ENCODE data around the gene ADM2.
A peak's percentile ranks its signal among the peaks of the same experiment; 100 is the strongest.
"Not testable (repeated sequence)": the region's sequence is repeated elsewhere in the genome, so short reads cannot be mapped to it uniquely, and the experiment has no call there.

Gene ADM2, protein sequence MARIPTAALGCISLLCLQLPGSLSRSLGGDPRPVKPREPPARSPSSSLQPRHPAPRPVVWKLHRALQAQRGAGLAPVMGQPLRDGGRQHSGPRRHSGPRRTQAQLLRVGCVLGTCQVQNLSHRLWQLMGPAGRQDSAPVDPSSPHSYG

DNA sequence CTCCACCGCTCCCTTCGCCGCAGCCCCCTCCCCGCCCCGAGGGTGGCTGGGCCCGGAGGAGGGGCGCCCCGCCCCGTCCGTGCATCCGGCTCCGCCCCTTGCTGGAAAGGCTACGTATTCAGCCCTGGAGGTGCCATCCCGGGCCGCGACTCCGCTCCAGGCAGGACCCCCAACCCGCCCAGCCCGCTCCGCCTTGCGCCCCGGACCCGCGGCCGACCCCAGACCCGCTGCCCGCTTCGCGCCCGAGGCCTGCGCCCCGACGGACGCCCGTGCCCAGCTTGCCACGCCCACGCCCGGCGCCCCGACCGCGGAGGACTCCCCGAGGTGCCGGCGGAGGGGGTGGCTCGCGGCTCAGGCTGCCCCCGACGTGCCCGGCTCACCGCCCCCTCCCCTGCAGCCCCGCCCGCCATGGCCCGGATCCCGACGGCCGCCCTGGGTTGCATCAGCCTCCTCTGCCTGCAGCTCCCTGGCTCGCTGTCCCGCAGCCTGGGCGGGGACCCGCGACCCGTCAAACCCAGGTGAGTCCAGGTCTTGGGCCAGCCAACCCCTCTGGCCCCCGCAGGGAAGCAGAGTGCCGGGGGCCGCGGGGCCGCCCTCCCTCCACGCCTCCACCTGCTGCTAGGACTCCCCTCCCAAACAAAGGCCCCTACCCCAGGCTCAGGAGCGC, at the start of gene ADM2:
ADM2 (plus strand) TSS at position 104 of the 667 bp plus-strand sequence; CDS start at position 409, 305 bp downstream.
- peak; percentile 74 for DNase-seq

DNA sequence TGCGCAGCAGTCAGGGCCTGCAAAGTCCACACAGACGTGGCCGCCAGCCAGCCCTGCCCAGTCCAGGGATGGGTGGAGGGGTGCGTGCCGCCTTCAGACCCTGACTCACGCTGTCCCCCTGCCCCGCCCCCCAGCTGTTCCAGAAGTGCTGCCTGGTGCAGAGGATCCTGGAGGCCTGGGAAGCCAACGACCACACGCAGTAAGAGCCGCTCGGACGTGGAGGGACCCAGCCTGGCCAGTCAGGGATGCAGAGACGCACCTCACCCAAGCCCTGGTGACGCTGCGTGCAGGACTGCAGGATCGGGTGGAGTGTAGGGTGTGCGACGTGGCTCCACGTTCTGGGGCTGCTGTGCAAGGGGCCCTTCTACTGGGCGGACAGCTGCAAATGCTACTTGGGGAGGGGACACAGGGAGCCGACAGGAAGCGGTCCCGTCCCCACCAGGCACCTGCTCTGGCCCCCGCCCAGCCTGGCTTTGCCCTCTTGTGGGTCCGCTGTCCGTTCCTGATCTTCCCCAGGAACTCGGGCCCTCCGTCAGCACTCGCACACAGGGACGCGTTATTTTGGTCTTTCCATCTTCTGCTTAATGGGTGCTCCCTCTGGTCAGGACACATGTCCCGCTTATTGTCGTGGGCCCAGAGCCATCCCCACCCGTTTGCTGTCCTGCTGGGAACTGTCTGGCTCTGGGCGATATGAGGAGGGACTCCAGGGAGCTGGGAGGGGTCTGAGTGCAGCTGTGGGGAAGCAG, 49.0 kb upstream of the ADM2 start:
- DNase-seq = no peak

DNA sequence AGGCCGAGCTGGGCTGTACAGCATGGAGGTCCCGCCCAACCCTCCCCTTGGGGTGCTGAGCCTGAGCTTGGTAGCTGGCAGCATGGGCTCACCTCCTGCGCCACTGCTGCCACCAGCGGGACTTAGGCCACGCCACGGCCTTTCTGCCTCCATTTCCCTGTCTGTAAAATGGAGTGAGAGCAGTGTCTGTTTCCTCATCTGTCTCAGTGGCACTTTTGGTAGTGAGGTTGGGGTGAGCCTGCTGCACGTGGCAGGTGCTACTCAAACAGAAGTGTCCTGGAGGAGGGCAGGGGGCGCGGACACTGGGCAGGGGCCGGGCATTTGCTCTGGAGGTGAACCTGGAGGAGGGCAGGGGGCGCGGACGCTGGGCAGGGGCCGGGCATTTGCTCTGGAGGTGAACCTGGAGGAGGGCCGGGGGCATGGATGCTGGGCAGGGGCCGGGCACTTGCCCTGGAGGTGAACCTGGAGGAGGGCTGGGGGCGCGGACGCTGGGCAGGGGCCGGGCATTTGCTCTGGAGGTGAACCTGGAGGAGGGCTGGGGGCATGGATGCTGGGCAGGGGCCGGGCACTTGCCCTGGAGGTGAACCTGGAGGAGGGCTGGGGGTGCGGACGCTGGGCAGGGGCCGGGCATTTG, 48.3 kb upstream of the ADM2 start:
- not testable (repeated sequence) for DNase-seq

DNA sequence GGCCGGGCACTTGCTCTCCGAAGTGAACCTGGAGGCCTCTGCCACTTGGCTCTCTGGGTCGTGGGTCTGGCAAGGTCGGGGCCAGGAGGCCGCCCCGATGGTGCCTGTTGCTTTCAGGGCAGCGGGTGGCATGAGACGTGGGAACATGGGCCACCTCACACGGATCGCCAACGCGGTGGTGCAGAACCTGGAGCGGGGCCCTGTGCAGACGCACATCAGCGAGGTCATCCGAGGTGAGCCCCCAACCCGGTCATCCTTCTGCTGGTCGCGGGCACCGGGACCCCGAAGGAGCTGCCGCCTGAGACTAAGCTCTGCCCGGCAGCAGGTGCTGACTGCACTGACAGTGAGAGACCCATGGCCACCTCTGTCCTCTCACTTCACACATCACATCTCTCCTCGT, 46.5 kb upstream of the ADM2 start:
- no peak for DNase-seq

DNA sequence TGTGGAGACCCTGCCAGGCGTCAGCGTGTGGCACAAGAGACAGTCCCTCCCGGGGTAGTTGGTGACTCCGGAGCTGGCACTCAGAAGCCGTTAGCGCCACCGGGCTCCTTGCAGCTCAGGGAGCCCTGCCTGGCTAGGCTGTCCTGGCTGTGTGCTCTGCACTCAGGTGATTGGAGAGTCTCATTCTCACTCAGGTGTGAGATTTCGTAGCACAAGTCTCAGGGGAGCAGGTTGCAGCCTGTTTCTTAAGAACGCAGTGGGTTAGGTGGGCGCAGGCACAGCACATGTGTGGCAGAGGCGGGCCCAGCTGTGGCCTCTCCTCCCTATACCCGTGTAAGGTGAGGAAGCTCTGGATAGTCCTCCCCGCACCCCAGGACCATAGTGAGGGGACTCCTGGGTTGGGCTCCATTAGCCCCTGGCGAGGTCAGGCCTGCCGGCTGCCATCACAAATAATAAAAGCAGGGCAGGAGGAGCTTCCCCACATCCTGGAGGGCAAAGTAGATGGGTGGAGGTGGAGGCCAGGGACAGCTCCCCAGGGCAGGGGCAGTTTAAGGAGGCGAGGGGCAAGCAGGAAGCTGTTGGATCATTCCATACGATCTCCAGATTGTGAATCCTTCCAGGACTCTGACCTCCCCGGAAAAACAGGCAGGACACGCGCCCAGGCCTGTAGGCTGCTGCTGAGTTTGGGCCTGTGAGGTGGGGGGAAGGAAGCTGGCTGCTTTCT, 45.9 kb upstream of the ADM2 start:
- no peak for DNase-seq

DNA sequence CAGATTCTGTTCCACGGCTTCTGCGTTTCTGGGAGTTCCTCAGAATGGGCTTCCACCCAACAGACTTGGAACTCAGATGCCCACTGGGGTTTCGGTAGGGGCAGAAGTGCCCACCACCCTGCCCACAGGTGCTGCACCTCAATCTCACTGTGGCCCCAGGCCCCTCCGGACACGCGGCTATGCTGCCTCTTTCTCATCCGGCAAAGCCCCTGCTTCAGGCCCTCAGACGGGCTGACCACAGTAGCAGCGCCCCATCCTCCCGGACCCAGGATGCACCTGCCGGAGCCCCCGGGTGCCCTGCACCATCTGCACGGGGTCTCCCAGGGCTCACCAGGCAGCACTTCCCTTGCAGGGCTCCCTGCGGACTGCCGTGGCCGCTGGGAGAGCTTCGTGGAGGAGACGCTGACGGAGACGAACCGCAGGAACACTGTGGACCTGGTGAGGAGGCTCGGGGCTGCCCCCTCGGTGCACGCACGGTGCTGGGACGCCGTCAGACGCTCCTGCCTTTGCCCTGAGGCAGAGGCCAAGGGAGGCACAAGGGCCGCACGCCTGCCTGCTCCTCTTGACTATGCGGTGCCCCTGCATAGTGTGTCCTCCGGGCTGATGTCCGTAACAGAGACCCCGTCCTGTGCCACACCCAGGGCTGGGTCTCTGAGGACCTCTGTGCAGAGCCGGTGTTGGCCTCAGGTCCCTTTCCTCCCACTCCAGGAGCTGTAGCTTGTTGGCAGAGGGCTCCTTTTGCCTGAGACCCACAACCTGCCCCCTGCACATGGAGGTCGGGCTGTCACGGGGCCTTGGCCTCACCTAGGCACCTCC, 45.1 kb upstream of the ADM2 start:
- no peak for DNase-seq

DNA sequence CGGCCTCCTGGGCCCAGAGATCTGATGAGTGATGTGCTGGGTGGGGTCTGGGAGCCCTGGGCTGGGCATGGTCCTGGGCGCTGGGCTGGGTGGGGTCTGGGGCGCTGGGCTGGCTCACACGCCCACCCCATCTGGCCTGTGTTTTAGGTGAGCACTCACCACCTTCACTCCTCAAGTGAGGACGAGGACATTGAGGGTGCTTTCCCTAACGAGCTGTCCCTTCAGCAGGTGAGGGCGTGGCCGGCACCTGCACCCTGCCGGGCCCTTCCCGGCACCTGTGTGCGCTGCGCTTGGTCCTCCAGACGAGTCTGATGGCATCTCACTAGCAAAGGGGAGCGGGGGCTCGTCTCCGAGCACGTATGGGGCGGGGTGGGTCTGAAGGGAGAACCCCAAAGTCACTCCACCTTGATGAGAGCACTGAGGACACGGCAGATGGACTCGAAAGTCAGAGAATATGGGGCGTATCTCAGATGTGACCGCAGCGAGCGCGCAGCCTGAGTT, 44.5 kb upstream of the ADM2 start:
- no peak for DNase-seq

DNA sequence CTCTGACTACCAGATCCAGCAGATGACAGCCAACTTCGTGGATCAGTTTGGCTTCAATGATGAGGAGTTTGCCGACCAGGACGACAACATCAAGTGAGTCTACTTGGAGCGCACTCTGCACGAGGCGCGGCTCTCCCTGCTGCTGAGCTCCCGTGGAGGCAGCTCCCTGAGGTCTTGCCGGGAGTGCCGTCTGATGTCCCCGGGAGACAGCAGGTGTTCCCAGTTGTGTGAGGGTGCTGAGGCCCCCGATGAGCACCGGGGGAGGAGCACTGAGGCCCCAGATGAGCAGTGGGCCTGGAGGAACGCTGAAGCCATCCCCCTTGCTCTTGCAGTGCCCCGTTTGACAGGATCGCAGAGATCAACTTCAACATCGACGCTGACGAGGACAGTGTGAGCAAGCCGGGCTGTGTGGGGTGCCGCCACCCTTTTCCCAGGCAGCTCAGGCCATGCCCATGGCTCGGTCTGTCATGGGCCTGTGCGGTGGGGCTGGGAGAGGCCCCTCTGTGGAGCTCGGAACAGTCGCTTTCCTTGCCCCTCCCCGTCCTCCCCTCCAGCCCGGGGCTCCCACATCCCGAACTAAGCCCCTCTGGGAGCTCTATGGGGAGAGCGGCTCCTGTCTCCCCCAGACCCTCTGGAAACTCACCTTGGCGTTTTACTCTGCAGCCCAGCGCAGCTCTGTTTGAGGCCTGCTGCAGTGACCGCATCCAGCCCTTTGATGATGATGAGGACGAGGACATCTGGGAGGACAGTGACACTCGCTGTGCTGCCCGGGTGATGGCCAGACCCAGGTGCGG, 43.6 kb upstream of the ADM2 start:
- DNase-seq = no peak

DNA sequence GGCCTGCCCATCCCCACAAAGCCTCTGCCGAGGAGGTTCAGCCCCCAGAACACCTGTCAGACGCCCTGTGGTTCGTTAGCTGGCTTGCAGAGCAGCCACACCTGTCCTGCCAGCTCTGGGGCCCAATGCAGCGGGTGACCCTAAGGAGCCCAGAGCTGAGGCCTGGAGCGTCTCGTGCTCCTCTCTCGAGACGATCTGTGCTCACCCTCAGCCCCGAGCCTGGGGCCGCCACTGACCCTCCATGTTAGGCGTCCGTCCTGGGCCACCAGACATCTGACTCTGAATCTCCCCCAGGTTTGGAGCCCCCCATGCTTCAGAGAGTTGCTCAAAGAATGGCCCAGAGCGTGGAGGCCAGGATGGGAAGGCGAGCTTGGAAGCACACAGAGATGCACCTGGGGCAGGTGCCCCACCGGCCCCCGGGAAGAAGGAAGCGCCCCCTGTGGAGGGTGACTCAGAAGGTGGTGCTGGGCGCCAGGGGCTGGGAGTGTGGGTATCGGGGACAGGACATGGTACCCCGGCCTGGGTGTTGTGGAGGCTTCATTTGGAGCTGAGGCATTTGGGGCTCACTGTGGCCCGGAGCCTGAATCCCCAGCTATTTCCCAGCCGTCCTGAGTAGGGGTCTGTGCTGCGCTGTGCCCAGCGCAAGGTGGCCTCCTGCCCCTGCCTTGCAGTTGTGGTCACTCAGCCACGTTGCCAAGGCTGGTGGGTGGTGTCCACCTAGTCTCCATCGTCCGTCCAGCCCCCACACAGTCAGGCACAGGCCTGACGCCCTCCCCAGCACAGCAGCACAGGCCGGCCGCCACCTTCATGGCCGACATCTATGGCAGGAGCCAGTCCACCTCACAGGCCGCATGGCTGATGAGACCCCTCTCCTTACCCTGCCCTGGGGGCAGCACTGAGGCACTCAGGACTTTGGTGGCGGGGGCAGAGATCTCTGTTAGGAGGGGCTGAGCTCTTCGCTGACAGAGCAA, 42.8 kb upstream of the ADM2 start:
- no peak for DNase-seq

DNA sequence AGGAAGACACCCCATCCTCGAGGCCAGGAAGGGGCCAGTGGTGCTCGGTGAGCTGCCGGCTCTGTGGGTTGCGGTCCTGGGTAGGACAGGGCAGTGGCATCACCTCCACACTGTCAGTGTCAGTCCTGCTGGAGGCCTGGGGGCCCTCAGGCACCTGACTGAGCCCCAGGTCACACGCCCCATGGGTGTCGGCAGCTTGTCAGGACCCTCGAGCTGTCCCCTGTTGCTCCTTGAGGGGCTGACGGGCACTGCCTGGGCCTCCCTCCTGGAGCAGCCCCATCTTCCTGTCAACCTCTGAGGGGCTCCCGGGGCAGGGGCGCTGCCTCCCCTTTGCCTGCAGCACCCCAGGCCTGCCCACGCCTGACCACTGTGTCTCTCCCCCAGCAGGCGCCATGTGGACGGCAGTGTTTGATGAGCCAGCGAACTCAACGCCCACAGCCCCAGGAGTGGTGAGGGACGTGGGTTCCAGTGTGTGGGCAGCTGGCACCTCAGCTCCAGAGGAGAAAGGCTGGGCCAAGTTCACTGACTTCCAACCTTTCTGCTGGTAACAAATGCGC, 42.0 kb upstream of the ADM2 start:
- no peak for DNase-seq

DNA sequence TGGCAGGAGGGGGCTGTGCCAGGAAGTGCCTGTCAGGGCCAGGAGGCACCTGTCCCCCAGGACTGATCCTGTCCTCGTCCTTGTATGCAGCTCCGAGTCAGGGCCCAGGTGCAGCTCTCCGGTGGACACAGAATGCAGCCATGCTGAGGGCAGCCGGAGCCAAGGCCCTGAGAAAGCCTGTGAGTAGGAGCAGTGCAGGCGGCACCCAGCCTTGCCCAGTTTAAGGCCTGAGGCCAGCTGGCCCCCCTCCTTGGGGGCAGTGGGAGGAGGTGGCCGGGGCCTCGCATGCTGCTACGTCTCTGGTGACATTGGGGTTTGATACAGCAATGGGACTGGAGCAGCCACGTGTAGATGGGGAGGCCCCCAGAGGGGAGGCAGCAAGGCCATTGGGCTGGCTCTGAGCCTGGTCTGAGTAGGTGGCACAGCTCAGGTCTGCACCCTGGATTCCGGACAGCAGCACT, 41.4 kb upstream of the ADM2 start:
- DNase-seq = no peak

DNA sequence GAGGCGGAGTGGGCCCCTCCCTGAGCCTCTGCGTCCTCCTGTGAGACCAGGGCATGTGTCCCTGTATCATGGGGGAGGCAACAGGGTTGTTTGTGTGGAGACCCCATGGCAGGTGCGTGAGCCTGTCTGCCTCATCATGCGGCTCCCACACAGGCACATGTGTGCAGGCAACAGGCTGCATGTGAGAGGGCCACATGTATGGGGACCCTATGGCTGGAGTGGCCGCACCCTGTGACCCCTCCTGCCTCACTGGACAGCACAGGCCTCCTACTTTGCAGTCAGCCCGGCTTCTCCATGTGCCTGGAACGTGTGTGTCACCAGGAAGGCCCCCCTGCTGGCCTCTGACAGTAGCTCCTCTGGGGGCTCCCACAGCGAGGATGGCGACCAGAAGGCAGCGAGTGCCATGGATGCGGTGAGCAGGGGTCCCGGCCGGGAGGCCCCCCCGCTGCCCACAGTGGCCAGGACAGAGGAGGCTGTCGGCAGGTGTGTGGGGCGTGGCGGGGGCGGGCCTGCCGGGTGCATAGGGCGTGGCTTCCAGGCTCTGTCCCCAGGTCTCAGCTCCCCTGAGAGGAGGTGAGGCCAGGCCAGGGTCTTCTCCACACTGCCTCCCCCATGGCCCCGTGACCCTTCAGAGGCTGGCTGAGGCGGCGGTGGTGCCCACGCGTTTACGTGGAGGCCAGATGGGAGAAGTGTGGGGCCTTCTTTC, 40.6 kb upstream of the ADM2 start:
- DNase-seq = no peak

DNA sequence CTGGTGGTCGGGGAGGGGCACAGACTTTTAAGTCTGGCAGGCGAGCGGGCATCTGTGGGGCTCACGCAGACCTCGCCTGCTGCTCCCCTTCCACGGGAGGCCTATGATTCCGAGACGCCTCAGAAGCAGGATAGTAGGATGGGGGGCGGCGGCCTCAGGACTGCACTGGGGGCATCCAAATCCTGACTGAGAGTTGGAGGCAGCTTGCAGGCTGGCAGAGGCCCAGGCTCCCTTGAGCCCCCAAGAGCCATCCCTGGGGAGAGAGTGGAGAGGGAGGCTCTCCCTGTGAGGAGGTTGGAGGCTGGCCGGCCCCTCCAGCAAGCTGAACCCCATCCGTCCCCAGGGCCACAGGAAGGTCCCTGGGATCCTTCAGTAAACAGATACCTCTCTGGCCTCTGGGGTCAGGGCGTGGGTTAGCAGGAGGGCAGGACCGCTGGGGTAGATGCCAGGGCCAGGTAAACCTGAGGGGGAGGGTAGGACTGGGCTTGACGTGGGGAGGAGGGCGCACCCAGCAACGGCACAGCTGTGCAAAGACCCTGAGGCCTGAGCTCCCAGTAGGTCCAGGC, 39.8 kb upstream of the ADM2 start:
- DNase-seq = no peak

DNA sequence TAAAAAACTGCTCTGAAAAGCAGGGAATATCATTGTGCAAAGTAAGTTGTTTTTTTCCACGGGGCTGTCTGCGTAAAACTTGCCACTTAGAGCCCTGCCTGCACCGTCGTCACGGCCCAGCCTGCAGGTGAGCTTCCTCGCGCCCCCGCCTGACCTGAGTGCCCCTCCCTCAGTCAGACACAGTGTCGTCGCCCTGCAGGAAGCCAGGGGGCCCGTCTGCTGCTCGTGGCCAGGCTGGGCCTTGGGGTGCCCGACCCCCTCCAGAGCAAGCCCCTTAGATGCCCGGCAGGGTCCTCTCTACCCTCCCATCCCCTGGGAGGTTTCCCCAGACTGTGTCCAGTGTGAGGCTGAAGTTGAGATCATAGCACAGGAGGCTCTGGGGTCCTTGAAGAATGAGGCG, 38.1 kb upstream of the ADM2 start:
- no peak for DNase-seq

DNA sequence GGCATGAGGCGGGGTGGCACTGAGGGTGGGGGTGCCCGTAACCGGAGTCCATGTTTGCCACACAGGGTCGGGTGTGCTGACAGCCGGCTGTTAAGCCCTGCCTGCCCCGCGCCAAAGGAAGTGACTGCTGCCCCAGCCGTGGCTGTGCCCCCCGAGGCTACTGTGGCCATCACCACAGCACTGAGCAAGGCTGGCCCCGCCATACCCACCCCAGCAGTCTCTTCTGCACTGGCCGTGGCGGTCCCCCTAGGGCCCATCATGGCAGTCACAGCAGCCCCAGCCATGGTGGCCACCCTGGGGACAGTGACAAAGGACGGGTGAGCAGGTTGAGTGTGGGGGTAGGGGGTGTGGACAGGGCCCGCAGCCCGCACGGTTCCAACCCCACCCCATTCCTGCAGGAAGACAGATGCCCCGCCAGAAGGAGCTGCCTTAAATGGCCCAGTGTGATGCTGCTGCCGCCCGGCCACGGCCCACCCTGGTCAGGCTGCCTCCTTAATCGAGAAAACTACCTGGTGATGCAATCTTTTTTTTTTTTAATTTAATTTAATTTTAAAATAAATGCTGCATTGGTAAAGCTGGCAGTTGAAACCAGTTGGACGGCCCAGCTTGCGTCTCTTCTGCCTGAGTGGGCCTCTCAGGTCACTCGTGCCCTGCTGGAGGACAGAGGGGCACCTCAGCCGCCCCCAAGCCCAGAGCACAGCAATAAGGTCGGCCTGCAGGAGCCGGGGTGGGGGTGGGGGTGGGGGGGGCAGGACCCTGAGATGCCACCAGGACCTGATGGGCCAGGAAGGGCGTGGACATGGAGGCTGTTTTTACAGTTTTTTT, 37.3 kb upstream of the ADM2 start:
- no peak for DNase-seq

DNA sequence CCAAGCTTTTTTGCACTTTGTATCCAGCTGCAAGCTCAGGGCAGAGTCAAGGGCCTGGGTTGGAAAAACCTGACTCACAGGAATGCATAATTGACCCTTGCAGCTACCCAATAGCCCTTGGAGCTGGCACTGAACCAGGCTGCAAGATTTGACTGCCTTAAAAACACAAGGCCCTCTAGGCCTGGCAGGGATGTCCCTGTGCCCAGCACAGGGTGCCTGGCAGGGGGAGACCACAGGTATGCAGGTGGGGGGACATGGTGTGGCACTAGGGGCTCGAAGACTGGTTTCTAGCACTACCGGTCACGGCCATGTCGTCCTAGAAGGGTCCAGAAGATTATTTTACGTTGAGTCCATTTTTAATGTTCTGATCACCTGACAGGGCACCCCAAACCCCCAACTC, 36.7 kb upstream of the ADM2 start:
- DNase-seq = no peak

DNA sequence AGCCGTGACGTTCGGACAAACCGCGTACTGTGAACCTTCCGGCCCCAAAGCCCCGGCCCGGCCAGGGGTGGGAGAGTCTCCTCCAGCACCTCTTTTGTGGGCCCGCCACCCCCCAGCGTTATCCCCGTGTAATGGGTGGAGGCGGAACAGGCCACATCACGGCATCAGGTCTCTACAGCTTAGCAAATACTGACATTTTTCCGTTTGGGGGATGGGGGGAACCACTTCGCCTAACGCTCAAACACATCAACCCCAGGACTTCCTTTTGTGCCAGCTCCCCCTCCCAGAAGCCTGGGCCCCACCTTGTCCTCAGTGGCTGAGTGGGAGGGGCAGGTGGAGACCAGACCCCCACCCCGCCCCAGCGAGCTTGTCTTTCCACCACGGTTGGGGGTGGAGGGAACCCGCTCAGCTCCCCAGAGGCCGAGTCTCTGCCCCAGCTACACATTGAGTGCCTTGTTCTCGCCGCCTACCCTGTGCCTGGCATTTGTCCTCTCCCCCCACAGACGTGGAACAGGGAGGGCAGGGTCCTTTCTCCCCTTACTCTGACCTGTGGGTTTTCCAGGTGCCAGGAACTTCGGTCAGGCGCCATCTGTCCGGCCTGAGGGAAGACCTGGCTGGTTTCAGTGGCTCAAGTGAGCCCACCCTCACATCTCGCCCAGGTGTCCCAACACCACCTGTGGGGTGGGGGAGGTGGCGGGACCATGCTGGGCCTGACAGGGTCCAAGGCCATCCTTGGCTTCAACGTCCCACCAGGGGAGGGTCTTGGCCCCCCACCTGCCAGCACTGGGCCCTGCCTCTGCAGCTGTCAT, 36.1 kb upstream of the ADM2 start:
- peak; percentile 49 for DNase-seq

Measured in CD4-positive, alpha-beta T cell treated with Interleukin-12 subunit alpha and Interleukin-12 subunit beta, for 1 hour (primary cell).